Stimulated activated CD4-positive, alpha-beta T cell treated with anti-CD3 and anti-CD28 coated beads, TNF-alpha, amount 100 ng/mL, for 48 hours (primary cell): ENCODE data around the gene NINJ2.
A peak's percentile ranks its signal among the peaks of the same experiment; 100 is the strongest.
"Not testable (repeated sequence)": the region's sequence is repeated elsewhere in the genome, so short reads cannot be mapped to it uniquely, and the experiment has no call there.

ENCODE experiments used
- DNase-seq, 3 donors: peaks; one replicate each; pipeline ENCODE4 v3.0.0-alpha.2; 2020; ENCODE audit warnings: low read depth in 3 of 3

NINJ2 gene

DNA sequence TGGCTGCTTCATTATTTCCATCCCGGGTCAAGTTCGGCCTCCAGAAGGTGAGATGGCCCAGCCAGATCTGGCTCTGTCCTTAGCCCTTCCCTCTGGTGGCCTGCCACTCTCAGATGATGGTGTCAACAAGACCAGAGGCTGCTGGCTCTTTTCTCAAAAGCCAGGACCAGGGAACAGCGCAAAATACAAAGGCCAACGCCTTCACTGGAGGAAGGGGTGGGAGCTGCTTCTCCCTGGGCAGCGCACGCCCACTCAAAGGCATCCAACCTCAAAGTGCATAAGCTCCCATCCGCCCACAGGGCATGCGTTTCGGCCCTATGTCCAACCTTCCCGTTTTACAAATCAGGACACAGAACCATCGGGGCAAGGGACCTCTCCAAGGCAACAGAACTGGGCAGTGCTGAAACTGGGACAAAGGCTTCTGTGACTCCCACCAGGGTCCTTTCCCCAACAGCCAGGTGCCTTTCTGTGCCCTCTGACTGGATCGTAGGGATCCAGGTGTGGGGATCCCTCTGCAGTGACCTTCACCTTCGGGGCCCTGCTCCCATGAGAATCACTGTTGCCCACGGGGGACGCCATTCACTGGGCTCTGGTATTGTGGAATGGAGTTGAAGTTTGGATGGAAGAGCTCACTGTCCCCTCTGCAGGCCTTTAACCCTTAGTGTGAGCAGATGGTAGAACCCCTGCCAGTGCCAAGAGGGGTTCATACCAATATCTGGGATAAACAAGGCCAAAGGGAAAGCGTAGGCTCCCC lies 76.8 kb downstream of the NINJ2 start:
- DNase-seq = no peak

DNA sequence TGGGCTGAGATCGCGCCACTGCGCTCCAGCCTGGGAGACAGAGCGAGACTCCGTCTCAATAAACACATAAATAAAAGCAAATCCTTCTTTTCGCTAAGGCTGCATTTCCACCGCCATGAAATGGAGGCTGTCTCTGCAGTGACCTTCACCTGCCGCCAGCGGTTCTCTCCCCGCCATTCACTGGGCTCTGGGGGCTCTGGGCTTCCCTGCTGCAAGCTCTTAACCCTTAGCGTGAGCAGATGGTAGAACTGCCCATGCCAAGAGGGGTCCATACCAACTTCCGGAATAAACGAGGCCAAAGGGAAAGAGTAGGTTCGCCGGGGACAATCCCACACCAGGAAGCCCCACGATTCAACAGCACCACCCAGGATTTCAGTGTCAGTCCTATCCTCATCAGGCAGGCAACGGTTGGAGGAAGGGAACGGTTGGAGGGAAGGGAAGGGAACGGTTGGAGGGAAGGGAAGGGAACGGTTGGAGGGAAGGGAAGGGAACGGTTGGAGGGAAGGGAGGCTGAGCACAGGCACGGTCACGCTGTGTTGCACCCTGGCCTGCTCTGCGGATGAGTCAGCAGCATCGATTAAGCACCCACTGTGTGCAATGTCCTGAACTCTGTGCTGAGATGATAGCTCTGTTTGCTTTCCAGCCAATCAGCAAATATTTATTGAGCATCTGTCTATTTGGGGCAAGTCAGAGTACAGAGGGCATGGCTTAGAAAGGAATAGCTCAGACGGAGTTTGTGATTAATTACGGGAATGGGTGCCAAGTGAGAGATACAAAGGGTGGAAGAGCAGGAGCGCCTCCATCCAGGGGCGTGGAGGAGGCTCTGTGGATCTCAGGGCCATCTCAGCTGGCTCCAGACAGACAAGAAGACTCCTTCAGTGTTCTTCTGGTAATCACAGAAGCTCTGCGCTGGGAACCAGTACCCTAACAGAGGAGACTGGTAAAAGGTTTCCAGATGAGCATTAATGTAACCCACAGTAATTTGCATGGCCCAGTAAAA lies 77.9 kb downstream of the NINJ2 start:
- no peak for DNase-seq

DNA sequence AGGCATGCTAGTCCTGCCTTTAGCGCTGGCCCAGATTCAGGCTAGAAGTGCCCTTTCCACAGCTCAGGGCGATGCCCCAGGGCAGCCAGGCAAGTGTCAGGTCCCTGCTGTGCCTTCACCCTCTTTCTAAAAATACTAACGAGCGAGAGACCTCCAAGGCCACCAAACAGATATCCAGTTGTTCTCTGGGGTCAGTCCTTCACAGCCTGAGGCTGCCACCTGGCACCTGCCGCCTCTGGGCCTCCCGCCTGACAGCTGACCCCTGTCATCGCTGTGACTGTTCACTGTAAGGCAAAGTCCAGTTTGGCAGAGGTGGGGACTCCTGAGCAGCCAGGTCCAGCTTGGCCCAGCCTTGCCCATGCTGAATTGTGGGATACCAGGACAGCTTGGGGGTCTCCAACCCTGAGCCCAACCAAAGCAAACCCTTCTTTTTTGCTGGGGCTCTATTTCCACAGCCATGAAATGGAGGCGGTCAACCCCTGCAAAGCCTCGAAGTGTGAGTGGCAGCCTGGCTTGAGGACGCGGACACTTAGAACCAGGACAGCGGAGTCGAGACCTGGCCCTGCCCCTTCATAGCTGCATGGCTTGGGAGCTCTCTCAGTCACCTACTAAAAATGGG lies 79.9 kb downstream of the NINJ2 start:
- DNase-seq = no peak

DNA sequence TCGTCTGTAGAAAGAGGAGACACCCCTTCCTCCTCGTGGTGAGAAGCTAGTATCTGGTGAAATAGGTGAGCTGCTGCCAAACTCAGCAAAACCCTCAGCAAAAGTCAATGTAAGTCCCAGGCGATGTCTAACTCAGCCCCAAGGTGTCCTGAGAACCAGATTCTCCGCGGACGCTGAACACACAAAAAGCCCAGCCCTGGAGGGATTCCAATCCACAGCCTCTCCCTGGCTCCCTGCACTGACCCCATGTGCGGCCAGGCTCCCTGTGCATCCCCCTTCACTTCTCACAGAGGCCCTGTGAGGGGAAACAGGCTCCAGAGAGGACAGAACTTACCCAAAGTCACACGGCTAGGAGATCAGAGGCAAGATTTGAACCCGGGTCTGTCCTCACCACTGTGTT lies 81.5 kb downstream of the NINJ2 start:
- no peak for DNase-seq

DNA sequence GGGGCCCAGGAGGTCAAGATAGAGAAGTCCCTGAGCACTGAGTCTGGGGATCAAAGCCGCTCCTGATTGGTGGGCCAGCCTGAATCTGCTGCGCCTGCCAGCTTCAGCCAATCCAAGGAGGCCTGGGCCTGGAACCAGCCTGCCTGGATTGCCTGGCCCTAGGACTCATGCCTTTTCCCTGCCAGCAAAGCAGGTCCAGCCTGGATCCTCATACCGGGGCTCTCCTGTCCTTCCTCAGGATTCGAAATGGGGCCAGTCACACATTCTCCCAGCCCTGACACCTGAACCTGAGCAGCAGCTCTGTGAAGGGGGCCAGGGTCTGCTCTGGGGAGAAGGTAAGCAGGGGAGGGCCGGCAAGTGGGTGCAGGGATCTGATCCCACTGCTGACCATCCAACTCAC lies 81.9 kb downstream of the NINJ2 start:
- DNase-seq = no peak

DNA sequence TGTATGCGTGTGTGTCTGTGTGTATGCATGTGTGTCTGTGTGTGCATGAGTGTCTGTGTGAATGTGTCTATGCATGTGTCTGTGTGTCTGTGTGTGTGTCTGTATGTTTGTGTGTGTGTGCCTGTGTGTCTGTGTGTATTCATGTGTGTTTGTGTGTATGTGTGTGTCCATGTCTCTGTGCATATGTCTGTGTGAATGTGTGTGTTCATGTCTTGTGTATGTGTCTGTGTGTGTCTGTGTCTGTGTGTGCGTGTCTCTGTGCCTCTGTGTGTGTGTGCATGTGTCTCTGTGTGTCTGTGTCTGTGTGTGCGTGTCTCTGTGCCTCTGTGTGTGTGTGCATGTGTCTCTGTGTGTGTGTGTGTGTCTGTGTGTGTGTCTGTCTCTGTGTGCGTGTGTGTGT lies 82.4 kb downstream of the NINJ2 start:
- DNase-seq = no peak

DNA sequence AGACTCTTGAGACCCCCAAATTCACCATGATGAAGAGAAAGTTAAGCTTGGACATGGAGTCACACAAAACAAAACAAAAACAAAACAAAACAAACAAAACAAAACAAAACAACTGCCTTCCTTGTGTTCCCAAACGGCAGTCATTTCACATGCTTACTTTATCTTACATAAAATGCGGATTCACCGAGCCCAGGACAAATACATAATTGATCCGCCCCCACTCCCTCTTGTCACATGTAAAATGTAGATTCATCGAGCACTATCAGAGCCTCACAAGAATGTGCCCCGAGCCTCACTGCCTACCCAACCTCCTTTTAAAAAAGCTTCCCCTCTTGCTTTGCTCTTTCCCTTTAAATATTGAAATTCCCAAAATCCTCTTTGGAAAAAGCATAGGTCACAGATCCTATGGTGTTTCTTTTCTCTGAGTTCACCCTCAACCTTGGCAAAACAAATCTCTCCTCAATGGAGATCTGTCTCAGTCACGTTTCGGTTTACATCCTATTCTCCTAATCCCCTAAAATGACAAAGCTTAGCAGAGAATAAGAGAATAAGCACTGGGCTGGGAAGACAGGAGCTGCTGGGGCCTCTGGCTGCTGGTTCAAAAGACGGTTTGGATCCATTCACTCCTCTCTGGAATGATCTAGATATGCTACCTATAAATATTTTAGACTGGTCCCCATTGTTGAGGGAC lies 83.7 kb downstream of the NINJ2 start:
- DNase-seq = no peak

DNA sequence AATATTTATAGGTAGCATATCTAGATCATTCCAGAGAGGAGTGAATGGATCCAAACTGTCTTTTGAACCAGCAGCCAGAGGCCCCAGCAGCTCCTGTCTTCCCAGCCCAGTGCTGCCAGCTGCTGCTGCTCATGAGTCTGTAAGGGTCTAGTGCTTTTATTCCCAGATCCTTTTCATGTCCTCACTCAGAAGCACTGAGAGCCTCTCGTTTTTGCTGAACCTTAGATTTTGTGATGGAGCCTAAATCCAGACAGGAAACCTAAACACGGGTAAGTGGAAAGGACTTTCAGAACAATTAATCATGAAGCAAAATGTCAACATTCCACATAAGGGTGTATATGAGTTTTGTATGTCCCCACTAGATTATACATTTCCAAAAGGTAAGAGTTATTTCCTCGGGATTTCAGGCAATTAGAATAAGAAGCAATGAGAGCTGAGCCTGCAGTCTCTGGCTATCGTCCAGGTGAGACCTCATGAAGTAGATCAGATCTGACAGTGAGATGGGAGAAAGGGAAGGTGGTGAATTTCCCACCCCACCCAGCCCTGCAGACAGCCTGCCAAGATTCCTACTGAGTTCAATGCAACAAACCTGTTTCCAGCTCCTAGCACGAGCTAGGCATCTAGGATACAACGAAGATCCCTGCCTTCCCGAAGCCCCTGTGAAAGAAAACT lies 84.4 kb downstream of the NINJ2 start:
- DNase-seq = no peak

DNA sequence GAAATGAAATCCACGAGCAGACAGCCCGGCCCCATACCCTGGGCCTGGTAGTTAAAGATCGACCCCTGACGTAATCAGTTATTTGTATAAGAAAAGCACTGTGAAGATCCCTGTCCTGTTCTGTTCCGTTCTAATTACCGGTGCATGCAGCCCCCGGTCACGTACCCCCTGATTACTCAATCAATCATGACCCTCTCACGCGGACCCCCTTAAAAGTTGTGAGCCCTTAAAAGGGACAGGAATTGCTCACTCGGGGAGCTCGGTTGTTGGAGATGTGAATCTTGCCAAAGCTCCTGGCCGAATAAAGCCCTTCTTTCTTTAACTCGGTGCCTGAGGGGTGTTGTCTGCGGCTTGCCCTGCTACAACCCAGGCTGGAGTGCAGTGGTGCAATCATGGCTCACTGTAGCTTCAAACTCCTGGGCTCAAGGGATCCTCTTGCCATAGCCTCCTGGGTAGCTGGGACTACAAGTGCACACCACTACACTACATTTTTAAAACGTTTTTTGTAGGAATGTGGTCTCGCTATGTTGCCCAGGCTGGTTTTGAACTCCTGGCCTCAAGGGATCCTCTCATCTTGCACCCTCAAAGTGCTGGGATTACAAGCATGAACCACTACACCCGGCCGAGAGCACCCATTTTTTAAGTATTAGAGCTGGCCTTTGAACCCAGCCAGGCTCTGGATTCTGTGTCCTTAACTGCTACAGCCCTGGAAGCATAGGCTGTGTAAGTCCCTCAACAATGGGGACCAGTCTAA lies 85.1 kb downstream of the NINJ2 start:
- not testable (repeated sequence) for DNase-seq

DNA sequence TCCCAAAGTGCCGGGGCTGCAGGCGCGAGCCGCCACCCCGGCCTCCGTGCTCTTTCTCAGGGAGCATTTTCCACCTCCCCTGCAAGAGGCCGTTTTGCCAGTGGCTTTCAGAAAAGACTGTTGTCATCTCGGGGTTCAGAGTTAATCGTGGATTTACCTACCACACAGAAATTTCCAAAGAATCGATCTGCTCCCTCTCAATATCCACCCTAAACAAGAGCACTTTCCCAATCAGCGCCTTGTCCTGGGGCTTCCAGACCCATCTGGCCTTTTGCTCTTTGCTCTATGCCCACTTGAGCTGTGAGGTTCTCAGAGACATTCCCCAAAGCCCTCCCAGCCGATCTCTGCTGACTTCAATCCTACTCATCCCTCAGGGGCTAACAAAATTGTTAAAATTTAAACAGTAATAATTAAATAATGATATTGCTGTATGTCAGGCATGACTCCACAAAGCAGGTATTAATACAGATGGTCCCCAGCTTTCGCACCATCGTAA lies 86.6 kb downstream of the NINJ2 start:
- no peak for DNase-seq

DNA sequence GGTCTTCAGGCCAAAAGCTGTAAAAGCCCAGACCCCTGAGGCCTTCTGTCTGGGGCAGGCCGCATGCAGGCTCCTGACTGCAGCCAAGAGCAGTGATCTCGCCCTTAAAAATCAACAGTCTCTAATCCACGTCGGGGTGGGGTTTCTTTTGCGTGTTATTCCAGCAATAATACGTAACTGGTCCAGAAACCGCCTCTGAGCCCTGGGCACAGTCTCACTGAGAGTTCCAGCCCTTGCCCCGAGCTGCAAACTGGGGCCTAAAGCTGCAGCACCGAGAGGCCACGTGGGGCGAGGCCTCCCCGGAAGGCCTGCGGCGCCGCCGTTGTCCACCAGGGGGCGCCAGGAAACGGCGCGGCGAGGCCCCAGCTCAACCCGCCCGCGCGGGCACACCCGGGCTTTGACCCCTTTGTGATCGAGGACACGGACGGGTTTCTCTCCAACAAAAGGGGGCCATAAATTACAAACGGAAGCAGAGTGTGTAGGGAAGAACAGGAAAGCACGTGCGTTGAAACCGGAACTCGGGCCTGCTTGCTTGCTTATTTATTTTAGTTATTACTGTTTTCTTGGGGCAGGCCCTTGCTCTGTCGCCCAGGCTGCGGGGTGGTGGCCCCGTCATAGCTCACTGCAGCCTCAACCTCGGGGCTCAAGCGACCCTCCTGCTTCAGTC lies 87.2 kb downstream of the NINJ2 start:
- peak; percentile 69 to 80 (median 76) for DNase-seq

DNA sequence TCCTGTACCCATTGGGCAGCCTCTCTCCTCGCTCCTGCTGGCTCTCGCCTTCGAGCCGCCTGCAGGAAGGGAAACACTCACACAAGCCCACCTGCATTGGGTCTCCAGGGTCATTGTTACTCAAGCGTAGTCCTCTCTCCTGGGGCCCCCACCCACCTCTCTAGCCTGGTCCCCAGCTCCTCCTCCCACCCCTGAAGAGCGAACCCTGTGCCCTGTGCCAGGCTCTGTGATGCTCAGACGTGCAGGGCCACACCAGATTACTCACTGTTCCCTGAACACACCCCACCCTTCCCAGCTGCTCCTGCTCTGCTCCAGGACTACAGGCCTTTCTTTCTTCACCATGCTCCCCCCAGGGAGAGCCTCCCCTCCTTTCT lies 88.1 kb downstream of the NINJ2 start:
- no peak for DNase-seq

DNA sequence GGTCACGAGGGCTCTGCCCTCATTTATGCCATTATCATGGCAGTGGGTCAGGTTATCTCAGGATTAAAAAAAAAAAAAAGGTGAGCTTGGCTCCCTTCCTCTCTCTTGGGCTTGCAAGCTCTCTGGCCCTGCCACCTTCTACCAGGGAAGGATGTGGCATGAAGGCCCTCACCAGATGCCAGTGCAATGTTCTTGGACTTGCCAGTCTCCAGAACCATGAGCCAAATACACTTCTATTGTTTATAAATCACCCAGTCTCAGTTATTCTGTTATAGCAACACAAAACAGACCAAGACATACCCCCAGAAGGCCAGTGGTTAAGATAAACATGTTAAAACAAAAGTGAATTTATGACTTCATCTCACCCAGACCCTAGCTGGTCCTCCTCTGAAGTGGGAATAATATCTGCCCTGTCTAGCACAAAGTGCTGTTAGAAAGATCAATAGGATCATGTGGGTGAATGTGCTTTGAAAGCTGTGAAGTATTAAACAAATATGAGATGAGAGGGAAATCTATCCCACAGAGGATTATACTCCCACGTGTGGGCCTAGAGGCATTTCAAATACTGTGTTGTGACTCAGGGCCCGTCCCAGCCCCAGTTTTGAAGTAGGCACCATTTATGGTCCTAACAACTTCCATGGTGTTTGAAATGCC lies 88.6 kb downstream of the NINJ2 start:
- no peak for DNase-seq

DNA sequence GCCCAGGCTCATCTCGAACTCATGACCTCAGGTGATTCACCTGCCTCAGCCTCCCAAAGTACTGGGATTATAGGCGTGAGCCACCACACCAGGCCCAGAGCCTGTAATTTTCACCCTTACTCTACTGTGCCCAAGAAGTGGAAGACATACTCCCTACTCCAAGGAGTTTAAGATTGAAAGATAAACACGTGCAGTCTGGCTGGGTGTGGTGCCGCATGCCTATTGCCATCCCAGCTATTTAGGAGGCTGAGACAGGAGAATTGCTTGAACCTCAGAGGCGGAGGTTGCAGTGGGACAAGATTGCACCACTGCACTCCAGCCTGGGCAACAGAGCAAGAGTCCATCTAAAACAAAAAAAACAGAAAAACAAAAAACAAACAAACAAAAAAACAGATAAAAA lies 90.0 kb downstream of the NINJ2 start:
- no peak for DNase-seq

DNA sequence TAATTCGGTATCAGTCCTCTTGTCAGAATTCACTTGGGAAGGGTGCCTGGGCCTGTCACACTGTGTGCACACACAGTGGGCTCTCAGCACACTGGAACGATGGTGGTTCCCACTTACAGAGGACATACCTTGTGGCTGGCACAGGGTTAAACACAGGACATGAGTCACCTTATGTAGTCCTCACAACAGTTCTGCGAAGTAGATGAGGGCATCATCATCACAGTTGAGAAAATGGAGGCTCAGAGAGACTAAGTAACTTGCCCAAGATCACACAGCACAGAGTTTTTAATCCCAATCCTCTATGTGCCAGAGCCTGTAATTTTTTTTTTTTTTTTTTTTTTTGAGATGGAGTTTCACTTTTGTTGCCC lies 90.7 kb downstream of the NINJ2 start:
- no peak for DNase-seq

DNA sequence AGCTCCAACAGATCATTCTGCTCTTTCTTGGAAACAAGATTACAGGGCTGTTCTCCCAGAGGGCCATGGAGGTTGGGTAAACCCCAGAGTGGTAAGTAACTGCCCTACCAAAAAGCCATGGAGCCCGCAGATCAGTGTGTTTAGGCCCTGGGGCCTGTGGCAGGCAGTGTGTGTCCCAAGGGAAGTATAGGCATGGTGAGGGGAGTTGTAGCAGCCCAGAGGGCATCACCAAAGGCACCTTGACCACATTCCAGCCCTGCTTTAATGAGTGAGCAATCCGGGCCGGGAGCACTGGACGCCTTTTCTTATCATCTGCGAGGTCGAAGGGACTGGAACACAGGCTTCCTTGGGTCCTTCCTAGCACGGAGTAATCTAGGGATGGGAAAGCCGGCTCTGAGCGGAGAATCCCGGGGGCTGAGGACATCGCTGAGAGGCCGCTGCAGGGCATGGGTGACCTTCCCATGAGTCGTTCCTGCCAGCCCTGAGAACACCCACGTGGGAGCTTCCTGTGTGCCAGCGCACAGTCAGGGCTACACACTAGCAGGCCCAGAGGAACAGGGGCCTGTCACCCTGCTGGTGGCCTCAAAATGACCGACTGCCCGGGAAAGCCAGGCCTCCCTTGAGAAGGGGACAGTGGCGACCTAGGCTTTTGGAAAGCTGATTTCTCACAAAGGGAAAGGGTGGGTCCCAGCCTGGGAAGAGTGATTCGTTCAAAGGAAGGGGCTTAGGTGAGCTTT lies 91.3 kb downstream of the NINJ2 start:
- DNase-seq = no peak

DNA sequence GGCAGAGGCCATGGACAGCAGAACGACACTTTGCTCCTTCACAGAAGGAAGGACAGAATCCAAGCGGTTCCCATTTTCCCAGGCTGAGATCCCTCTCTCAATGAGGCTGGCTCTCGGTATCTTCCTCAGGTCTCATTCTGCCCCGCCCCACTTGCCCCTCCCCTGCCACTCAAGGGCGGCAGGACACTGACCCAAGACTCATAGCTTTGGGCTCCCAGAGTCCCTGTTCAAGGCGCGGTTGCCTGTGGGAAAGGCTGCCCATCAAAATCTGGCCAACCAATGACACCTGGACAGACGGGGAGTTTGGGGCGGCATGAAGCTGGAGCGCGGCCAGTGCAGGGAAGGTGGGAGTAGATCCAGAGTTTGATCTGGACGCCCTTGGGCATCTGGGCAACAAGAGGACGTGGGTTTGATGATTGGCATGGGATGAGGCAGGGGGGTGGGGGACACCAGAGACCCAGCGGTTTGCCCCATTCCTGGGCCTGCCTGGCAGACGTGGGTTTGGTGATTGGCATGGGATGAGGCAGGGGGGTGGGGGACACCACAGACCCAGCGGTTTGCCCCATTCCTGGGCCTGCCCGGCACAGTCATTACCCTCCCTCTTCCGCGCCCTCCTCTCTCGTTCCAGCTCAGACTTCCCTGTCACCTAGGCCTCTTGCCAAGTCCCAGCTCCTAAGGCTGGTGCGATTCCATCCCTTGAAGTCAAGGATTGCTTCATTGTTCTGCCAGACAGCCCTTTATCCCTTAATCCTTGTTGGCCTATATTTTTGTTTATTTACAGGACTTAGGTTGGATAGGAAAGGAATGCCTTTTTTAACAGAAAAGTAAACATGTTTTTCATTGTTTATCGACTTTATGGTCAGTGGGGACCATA lies 92.1 kb downstream of the NINJ2 start:
- DNase-seq = no peak

DNA sequence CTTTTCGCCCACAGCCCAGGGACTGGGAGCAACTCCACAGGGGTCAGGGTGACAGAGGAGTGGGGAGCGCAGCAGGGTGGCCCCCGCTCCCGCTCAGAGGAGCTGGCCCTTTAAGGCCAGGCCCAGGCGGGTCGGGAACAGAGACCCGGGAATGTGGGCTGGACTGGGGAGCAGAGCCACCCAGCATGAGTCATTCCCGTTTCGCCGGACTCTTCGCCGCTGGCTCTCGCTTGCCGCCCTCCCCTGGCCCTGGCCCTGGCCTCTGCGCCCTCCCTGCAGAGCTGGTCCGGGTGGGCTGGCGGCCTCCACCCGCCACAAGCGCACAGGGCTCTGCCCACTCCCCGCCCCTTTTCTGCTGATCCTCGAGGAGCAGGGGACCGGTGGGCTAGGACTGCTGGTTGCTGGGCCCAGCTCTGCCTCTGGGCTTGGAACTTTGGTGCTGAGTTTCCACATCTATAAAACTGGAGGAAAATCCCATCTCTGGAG lies 92.8 kb downstream of the NINJ2 start:
- no peak for DNase-seq
